Tibial artery (tissue), 4 donors: ENCODE results near the gene DSE.

Experiments used
- DNase-seq, 2 donors: peaks; one replicate each; pipeline ENCODE4 v3.0.0-alpha.2; 2019
- H3K27ac ChIP-seq, 2 donors: fragments of 200-600 bp; sonication (generic) in 1 of 2; 1 replicate in 1 of 2; 2 replicates in 1 of 2; pipeline ENCODE4 v1.5.1; 2018 to 2019; ENCODE audit warnings: mild to moderate bottlenecking in 1 of 2
- H3K27me3 ChIP-seq, 2 donors: fragments of 200-600 bp; sonication (generic) in 1 of 2; one replicate each; pipeline versions ENCODE4 v1.5.1 to v1.6.0; 2016 to 2019
- H3K36me3 ChIP-seq, 3 donors: fragments of 200-600 bp; sonication (generic) in 2 of 3; one replicate each; pipeline ENCODE4 v1.5.1; 2016 to 2019; ENCODE audit warnings: mild to moderate bottlenecking in 2 of 3
- H3K4me1 ChIP-seq, 4 donors: fragments of 200-600 bp; sonication (generic) in 2 of 4; 1 replicate in 3 of 4; 2 replicates in 1 of 4; pipeline ENCODE4 v1.5.1; 2016 to 2019
- H3K4me3 ChIP-seq, 2 donors: fragments of 200-600 bp; sonication (generic) in 1 of 2; 1 replicate in 1 of 2; 2 replicates in 1 of 2; pipeline ENCODE4 v1.5.1; 2018 to 2019; ENCODE audit warnings: mild to moderate bottlenecking in 2 of 2
- H3K9me3 ChIP-seq, 3 donors: fragments of 200-600 bp; sonication (generic) in 1 of 3; one replicate each; pipeline ENCODE4 v1.5.1; 2016 to 2019
- intact Hi-C: fragments of 100-400 bp; cut with DNase I; formaldehyde crosslinking; loops from one replicate; pipeline ENCODE4 v1.15.0; 2023; ENCODE audit warnings: low total_unique reads
- TF ChIP-seq, protein P1 (sequence below), 2 experiments: fragments of 200-600 bp in 1 of 2; fragments of 450-650 bp in 1 of 2; IDR thresholded peaks; one replicate each; pipeline ENCODE4 v1.5.1; 2017 to 2019; ENCODE audit warnings: antibody characterized with exemption in 2 of 2, mild to moderate bottlenecking in 1 of 2, moderate library complexity in 1 of 2

Gene DSE

GRCh38 chr6:116412270-116412669 lies 41.5 kb downstream of the DSE start:
- DNase-seq = no peak
- TF ChIP-seq, protein P1, sequence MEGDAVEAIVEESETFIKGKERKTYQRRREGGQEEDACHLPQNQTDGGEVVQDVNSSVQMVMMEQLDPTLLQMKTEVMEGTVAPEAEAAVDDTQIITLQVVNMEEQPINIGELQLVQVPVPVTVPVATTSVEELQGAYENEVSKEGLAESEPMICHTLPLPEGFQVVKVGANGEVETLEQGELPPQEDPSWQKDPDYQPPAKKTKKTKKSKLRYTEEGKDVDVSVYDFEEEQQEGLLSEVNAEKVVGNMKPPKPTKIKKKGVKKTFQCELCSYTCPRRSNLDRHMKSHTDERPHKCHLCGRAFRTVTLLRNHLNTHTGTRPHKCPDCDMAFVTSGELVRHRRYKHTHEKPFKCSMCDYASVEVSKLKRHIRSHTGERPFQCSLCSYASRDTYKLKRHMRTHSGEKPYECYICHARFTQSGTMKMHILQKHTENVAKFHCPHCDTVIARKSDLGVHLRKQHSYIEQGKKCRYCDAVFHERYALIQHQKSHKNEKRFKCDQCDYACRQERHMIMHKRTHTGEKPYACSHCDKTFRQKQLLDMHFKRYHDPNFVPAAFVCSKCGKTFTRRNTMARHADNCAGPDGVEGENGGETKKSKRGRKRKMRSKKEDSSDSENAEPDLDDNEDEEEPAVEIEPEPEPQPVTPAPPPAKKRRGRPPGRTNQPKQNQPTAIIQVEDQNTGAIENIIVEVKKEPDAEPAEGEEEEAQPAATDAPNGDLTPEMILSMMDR (IDR thresholded peaks at IDR 0.05) = no peak
- peak overlapping the region in 1 of 2 donors; percentile 11 for H3K27ac ChIP-seq
- H3K9me3 ChIP-seq = no peaks in the 10 kb centered on the region
- no peak overlapping the region for H3K4me3 ChIP-seq
- H3K36me3 ChIP-seq = no peaks in the 10 kb centered on the region
- no peaks in the 10 kb centered on the region for H3K27me3 ChIP-seq
- intact Hi-C loops = no loop called here
- peaks cover 0 to 27% (median 19%) of the 10 kb centered on the region in 4 donors for H3K4me1 ChIP-seq

DNA sequence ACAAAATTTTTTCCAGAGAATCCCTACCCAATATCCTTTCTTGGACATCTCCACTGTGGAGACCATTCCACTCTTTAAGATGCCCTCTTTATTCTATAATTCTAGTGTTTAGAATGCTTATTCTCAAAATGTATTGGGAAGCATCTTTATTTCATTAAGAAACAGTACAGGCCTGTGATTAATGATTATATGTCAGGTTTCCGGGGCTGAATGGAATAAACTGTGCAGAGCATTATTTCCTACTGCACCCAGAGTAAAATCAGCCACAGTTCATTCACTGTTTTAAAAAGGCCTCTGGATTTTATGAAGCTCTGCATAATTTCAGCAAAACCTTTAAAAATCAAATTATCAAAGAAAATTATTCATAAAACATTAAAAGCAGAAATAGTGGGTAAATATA lies 42.6 kb downstream of the DSE start:
- intact Hi-C loops = no loop called here
- TF ChIP-seq, protein P1 (IDR thresholded peaks at IDR 0.05) = no peak
- H3K9me3 ChIP-seq = no peaks in the 10 kb centered on the region
- no peaks in the 10 kb centered on the region for H3K36me3 ChIP-seq
- no peak overlapping the region for H3K27ac ChIP-seq
- no peak for DNase-seq
- no peak overlapping the region for H3K4me3 ChIP-seq
- peaks cover 0 to 27% (median 19%) of the 10 kb centered on the region in 4 donors for H3K4me1 ChIP-seq
- no peaks in the 10 kb centered on the region for H3K27me3 ChIP-seq

GRCh38 chr6:116417661-116418060 lies 46.9 kb downstream of the DSE start:
- H3K27ac ChIP-seq = no peak overlapping the region
- intact Hi-C loops = no loop called here
- TF ChIP-seq, protein P1 (IDR thresholded peaks at IDR 0.05) = no peak
- H3K27me3 ChIP-seq = no peaks in the 10 kb centered on the region
- peaks cover 0 to 9% (median 1%) of the 10 kb centered on the region in 4 donors for H3K4me1 ChIP-seq
- H3K4me3 ChIP-seq = no peak overlapping the region
- H3K9me3 ChIP-seq = no peaks in the 10 kb centered on the region
- DNase-seq = no peak
- no peaks in the 10 kb centered on the region for H3K36me3 ChIP-seq

GRCh38 chr6:116419069-116419786 lies 48.5 kb downstream of the DSE start:
- Histone ChIP-seq H3K27ac (no peak overlapping the region), H3K4me1 (peaks cover 0 to 3% (median 0%) of the 10 kb centered on the region in 4 donors), H3K4me3 (no peak overlapping the region), H3K27me3 (no peaks in the 10 kb centered on the region), H3K36me3 (no peaks in the 10 kb centered on the region), H3K9me3 (no peaks in the 10 kb centered on the region)
- TF ChIP-seq, protein P1 (IDR thresholded peaks at IDR 0.05) = no peak
- intact Hi-C loops = no loop called here
- no peak for DNase-seq

- Histone ChIP-seq H3K27ac (no peak overlapping the region), H3K9me3 (no peaks in the 10 kb centered on the region), H3K4me1 (peaks cover 0 to 3% (median 0%) of the 10 kb centered on the region in 4 donors), H3K36me3 (no peaks in the 10 kb centered on the region), H3K27me3 (no peaks in the 10 kb centered on the region), H3K4me3 (no peak overlapping the region)
- intact Hi-C loops = no loop called here
- TF ChIP-seq, protein P1 (IDR thresholded peaks at IDR 0.05) = no peak
- DNase-seq = no peak
These were observed 49.6 kb downstream of the DSE start for GRCh38 chr6:116420341-116420740.
